ENCODE measurements around the gene GALNT18.

DNA sequence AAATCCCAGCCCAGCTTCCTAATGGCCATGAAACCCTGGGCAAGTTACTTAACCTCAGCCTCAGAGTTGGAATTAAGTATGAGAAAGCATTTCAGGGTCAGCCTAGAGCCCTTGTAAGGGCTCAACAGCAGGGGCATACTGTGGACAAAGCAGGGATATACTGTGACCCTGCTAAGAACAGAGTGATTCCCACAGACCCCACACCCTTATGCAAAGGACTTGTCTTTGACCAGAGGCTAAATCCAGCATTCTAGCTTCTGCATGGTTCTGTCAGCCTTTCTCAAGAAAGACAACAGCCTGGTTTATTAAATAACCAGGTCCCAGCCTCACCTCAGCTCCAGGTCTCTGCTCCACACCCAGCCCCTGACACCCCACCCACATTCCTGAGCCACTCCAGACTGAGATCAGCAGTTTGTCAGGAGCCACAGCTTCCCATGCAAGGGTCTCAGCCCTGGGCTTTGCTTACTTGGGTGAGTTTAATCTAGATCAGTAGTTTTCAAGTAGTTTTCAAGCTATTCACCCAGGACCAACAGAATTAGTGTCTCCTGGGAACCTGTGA is 69.2 kb downstream of the GALNT18 start:
- TF ChIP-seq, protein P1, sequence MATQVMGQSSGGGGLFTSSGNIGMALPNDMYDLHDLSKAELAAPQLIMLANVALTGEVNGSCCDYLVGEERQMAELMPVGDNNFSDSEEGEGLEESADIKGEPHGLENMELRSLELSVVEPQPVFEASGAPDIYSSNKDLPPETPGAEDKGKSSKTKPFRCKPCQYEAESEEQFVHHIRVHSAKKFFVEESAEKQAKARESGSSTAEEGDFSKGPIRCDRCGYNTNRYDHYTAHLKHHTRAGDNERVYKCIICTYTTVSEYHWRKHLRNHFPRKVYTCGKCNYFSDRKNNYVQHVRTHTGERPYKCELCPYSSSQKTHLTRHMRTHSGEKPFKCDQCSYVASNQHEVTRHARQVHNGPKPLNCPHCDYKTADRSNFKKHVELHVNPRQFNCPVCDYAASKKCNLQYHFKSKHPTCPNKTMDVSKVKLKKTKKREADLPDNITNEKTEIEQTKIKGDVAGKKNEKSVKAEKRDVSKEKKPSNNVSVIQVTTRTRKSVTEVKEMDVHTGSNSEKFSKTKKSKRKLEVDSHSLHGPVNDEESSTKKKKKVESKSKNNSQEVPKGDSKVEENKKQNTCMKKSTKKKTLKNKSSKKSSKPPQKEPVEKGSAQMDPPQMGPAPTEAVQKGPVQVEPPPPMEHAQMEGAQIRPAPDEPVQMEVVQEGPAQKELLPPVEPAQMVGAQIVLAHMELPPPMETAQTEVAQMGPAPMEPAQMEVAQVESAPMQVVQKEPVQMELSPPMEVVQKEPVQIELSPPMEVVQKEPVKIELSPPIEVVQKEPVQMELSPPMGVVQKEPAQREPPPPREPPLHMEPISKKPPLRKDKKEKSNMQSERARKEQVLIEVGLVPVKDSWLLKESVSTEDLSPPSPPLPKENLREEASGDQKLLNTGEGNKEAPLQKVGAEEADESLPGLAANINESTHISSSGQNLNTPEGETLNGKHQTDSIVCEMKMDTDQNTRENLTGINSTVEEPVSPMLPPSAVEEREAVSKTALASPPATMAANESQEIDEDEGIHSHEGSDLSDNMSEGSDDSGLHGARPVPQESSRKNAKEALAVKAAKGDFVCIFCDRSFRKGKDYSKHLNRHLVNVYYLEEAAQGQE (IDR thresholded peaks at IDR 0.05; ENCODE audit: unreplicated experiment): no peak
- TF ChIP-seq POLR2AphosphoS5 (IDR thresholded peaks at IDR 0.05; ENCODE audit: low read depth) (no peak), CREB1 (CRISPR knock-in tag; IDR thresholded peaks at IDR 0.05; ENCODE audit: low read depth) (no peak), JUNB (IDR thresholded peaks at IDR 0.05; ENCODE audit: unreplicated experiment) (no peak), EZH2phosphoT487 (IDR thresholded peaks at IDR 0.05; ENCODE audit: unreplicated experiment) (no peak), EZH2 (IDR thresholded peaks at IDR 0.05; ENCODE audit: low read depth, unreplicated experiment) (no peak), ZNF331 (CRISPR knock-in tag; IDR thresholded peaks at IDR 0.05; ENCODE audit: low read depth) (no peak), STAT1 (IDR thresholded peaks at IDR 0.05; ENCODE audit: unreplicated experiment) (no peak)
- TF ChIP-seq, protein P2, sequence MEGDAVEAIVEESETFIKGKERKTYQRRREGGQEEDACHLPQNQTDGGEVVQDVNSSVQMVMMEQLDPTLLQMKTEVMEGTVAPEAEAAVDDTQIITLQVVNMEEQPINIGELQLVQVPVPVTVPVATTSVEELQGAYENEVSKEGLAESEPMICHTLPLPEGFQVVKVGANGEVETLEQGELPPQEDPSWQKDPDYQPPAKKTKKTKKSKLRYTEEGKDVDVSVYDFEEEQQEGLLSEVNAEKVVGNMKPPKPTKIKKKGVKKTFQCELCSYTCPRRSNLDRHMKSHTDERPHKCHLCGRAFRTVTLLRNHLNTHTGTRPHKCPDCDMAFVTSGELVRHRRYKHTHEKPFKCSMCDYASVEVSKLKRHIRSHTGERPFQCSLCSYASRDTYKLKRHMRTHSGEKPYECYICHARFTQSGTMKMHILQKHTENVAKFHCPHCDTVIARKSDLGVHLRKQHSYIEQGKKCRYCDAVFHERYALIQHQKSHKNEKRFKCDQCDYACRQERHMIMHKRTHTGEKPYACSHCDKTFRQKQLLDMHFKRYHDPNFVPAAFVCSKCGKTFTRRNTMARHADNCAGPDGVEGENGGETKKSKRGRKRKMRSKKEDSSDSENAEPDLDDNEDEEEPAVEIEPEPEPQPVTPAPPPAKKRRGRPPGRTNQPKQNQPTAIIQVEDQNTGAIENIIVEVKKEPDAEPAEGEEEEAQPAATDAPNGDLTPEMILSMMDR (conservative IDR thresholded peaks at IDR 0.05; ENCODE audit: low read depth in 2 of 2): no peak
